GM06990 (cell line): ENCODE data around the gene PNPLA5.

ENCODE experiments used
- DNase-seq: peaks from one replicate; pipeline ENCODE4 v3.0.0-alpha.2; 2011; ENCODE audit not compliant: insufficient read length; ENCODE audit errors: extremely low read depth
- H3K27me3 ChIP-seq: replicated peaks from 2 replicates; pipeline ENCODE4 v1.6.0; 2011; ENCODE audit warnings: low read length; ENCODE audit not compliant: control insufficient read depth, insufficient read depth
- H3K36me3 ChIP-seq: 2 replicates; pipeline ENCODE4 v1.5.1; 2011; ENCODE audit warnings: low read length; ENCODE audit not compliant: control insufficient read depth, insufficient read depth
- H3K4me3 ChIP-seq: replicated peaks from 2 replicates; pipeline ENCODE4 v1.5.1; 2011; ENCODE audit warnings: low read depth, mild to moderate bottlenecking, control low read depth, low read length
- CTCF ChIP-seq: IDR thresholded peaks from 2 replicates; pipeline ENCODE4 v1.5.1; 2011; ENCODE audit warnings: low read length, control low read depth, mild to moderate bottlenecking, inconsistent platforms; ENCODE audit not compliant: insufficient read depth, poor library complexity, severe bottlenecking

Gene PNPLA5

DNA sequence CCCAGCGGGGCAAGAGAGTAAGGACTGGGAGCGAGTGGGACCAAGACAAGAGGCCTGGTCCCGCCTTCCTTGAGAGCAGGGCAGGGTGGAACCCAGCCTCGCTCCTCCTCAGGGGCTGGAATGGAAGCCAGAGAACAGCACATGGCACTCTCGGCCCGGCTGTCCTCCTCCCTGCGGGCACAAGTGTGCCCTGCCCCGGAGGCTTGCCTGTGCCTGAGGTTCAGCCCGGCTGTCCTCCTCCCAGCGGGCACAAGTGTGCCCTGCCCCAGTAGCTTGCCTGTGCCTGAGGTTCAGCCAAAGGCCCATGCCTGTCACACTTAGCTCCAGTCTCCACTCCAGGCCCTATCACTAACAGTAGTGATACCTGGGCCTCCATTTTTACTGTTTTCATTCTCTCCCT is 53.7 kb downstream of the PNPLA5 start:
- TF ChIP-seq CTCF: no peak
- H3K36me3 ChIP-seq: no peaks in the 10 kb centered on the region
- DNase-seq: no peak
- no peak overlapping the region for H3K4me3 ChIP-seq
- H3K27me3 ChIP-seq: no peaks in the 10 kb centered on the region; the same call in 1 of the 2 replicates

DNA sequence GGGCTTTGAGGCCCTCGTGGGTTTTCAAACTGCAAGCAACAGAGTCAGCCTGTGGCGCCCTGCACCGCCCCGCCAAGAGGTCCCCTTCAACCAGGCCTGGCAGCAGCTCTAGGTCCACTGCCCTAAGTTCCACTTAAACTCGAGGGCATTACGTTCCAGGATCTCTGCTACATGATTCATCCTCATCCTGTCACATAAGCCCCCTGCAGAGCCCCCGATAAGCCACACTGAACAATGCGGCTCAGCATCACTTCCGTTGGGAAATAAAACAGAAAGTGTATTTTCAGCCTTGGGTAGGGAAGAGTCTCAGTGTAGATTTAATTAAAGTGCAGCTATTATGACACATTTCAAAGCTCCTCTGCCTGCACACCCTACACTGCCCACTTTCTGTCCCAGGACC is 54.1 kb downstream of the PNPLA5 start:
- no peak for DNase-seq
- H3K36me3 ChIP-seq: no peaks in the 10 kb centered on the region
- no peak for TF ChIP-seq CTCF
- H3K4me3 ChIP-seq: no peak overlapping the region
- H3K27me3 ChIP-seq: no peaks in the 10 kb centered on the region; the same call in 1 of the 2 replicates

GRCh38 chr22:43835736-43836135 is 56.1 kb downstream of the PNPLA5 start:
- no peak for DNase-seq
- no peaks in the 10 kb centered on the region for H3K36me3 ChIP-seq
- no peak for TF ChIP-seq CTCF
- H3K27me3 ChIP-seq: no peaks in the 10 kb centered on the region; the same call in 1 of the 2 replicates
- H3K4me3 ChIP-seq: no peak overlapping the region

DNA sequence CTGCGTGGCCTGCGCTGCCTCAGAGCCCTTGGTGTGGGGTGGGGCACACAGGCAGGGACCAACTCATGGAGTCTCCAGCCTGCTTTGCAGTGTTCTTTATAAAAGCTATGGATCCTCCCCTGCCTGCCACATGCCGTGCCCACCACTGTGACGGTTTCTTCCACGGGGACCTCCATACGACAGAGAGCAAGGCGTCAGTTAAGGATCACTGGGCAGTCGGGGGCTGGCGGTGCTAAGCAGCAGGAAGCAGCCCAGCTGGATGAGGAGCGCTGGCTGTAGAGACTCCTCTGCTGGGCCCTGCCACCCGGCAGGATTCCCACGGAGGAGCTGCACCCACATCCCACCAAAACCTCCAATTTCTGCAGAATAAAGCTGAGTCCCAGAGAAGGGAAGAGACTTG is 56.6 kb downstream of the PNPLA5 start:
- DNase-seq: no peak
- no peak overlapping the region for H3K4me3 ChIP-seq
- H3K36me3 ChIP-seq: no peaks in the 10 kb centered on the region
- H3K27me3 ChIP-seq: no peaks in the 10 kb centered on the region; the same call in 1 of the 2 replicates
- no peak for TF ChIP-seq CTCF

DNA sequence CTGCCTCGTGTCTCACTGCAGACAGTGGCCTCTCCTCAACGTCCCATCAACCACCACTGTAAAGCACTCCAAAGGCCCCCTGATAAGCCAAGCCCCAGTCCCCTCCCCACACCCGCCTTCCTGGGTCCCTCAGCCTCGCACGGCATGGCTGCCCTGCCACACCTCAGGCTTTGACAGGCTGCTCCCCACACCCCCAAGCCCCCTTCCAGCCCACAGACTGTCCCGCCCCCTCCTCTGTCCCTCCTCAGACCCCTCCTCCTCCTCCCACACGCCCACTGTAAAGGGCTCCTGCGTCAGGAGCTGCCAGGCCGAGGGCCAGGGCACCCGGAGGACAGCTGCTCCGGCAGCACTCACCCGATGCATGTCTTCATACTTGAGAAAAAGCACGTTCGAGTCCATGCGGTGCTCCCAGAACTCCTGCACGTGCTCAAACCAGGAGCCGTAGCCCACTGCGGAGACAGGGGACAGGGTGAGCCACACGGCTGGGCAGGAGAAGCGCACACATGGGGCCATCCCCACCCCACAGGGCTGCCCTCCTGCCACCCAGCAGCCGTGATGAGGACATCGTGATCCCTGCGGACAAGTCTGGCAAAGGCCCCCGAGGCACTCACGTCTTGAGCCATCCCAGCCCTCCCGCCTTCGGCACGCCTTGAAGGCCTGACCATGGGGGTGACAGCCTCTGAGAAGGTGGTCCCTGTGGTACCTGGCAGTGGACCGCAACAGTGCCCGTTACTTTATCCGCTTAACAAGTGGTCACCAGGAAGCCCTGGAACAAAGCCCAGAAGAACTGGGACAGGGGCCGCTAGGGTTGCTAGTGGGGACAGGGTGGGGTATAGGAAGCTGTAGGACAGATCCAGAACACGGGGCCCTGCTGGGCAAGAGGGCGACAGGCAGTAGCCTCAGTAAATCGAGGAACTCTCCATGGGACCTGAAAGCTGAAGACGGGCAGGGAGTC is 58.2 kb downstream of the PNPLA5 start:
- no peaks in the 10 kb centered on the region for H3K36me3 ChIP-seq
- DNase-seq: no peak
- H3K27me3 ChIP-seq: no peaks in the 10 kb centered on the region; the same call in 1 of the 2 replicates
- no peak overlapping the region for H3K4me3 ChIP-seq
- no peak for TF ChIP-seq CTCF
